Measurements from ENCODE around the gene PALLD.

Gene PALLD

DNA sequence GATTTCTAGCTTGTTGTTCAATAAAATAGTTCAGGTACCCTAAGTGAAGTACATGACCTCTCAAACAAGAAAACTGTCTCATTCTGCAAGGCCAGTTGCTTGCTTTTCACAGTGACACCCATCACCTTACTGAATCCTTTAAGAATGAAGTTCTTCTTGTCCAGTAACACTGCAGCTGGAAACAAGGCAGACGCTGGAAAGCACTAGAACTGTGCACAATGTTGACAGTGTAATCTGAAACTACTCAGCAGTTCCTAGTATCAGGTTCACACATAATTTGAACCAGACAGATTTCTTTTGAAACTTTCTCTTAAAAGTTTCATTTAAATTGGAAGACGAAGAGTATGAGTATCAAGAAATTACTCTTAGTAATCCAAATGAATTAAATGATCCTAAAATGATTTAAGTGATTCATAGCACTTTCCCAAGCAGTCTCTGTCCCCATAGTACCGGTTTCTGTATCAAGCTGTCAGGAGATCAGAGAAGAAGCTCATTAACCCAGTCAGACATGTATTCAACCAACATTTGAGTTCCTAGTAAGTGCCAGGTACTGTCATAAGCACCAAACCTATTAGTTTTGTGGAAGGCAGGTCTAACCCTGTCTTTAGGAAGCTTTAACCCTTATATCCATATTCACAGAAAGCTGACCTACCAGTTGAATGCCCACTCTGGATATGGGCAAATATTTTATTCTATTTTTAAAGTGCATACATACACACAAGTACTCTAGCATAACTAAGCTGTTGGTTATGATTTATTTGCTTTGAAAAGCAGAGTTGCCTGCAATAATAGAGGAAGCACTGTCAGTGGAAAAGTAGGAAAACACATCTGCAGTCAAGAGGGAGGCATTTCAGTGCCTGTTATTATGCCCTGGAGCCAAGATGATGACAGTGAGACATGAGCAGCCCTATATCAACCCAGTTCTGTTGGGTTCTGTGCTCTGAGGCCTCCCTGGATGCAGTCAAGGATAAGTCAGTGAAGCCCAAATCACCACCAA, 63.6 kb downstream of the PALLD start:
- DNase-seq (ENCODE audit: low spot score), result no peak

DNA sequence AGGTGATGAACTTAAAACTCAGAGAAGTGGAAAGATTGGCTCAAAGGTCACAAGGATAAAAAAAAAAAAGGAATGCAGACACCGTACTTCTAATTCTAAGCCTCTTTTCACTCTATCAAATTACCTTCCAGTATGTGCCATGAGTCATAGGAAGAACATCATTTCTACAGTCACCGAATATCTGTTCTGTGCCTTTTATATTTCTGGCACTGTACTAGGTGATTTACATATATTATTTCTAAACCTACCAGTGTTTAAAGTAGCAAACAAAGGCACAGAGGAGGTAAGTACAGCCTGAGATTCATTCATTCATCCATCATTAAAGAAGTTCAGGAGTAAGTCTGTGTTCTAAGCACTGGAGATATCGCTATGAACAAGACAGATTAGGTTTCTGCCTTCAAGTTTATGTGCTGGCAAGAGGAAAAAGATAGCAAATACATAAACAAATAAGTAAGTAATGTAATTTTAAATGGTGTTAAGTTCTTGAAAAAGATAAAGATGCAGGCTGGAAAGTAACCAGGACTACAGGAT, 65.3 kb downstream of the PALLD start:
- DNase-seq (ENCODE audit: low spot score), result no peak

DNA sequence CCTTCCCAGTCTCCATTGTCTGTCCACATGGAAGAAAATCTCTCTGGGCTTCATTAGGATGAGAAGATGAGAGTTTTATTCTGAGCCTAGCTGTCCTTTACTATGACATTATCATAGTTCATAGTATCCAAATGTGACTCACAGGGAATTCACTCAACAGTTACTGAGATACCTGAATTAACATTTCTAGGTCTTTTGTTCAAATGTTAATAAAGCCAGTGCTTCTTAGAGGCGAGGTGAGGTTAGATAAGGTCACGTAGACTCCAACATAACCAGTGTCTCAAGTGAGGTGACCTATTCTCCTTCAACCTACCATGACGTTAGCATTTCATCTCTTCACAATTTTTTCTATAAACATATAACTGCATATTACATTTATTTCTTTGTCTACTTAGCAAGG, 67.2 kb downstream of the PALLD start:
- DNase-seq (ENCODE audit: low spot score), result no peak

DNA sequence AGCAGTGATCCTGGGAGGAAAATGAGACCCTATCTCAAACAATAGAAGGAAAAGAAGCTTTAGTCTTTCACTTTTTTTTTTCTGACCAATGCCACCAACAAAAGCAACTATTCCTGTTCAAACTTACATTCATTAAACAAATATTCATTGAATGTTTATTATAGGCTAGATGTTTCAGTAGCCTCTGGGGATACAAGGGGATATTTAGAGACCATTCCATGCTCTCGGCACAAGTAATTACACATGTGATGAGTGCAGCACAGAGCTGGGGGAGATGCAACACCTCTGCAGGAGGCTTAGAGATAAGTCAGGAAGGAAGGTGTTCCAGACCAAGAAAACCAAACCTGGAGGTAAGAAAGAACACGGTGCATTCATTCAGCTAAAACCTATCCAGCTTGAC, 68.3 kb downstream of the PALLD start:
- no peak for DNase-seq (ENCODE audit: low spot score)

DNA sequence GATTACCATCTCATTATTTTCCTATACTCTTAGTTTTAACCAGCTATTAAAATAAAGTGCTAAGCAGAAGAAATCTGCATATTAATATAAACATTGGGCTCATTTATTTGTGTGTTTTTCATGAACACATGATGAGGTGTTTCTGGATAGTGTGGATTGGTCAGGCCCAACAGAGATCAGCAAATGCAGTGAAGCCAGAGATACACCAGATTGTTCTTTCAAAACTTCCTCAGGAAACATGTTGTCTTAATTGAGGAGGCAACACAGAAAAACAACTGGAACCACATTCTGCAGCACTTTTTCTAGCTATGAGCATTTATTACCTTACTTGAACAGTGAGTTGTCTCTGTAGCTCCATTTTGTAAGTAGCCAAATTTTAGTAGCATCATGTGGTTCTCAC, 69.9 kb downstream of the PALLD start:
- DNase-seq (ENCODE audit: low spot score), result no peak

DNA sequence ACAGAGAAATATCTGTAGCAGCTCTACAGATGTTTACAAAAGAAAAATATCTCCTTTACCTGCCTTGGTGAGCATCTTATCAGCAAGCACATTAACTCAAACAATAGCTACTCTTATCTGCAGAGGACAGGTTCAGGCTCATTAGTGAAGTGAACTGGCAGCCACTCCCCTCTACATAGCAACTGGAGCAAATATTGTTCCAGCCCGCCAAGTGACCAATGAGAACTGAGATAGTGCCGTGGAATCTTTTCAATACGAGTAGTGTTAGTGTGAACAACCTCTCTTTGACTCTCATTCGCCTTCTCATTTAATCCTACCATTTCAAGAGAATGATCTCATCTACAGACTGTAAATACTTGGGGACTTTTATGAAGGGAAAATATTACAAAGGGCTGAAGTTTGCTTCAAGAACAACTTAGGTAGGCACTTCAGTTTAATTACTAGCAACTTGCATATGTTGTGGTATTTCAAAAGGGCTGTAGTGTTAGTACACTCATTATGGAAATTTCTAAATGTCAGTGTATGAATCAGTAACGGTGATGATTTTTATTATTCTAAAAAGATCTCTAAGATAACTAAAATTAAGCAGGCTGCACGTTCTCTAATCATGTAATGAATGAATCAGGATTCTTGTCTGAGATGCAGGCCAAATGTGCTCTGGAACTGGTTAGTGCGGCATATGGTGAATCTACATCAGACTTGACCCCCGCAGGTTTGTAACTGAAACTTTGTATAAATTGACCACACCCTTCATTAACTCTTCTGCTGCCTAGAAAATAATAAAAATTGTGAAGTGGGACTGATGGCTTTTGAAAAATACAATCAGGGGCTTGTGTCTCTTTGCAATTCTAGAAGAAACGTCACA, 72.4 kb downstream of the PALLD start:
- no peak for DNase-seq (ENCODE audit: low spot score)

DNA sequence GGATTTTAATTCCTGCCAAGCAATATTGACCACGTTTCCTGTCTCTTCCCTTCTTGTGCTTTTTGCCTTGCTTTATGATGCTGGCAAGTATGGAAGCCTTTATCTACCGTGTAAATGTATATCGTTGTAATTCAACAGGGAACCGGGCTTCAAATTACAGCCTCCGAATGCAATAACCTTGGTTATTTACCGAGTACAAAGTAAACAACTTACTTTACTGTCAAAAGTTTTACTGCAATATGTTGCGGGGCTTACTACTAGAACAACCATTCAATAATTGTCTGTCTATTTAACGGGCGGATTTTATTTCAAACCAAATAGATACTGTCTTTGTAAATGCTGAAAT, 73.1 kb downstream of the PALLD start:
- no peak for DNase-seq (ENCODE audit: low spot score)

DNA sequence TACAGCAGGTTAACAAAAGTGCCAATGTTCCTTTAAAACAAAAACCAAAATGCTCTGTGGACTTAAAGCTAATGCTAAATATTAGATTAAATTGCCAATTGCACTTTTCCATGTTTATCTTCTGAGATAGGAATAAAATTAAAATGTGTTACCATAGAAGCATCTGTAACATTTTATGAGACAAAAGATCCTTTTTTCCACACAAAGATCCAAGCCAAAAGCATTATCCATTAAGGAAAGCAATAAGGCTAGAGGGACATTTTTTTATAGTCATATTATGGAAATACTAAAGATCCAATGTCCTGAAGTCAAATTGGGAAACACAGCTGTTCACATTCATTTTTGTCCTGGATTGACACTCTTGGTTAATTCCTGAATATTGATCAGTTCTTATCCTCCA, 73.6 kb downstream of the PALLD start:
- DNase-seq (ENCODE audit: low spot score), result no peak

DNA sequence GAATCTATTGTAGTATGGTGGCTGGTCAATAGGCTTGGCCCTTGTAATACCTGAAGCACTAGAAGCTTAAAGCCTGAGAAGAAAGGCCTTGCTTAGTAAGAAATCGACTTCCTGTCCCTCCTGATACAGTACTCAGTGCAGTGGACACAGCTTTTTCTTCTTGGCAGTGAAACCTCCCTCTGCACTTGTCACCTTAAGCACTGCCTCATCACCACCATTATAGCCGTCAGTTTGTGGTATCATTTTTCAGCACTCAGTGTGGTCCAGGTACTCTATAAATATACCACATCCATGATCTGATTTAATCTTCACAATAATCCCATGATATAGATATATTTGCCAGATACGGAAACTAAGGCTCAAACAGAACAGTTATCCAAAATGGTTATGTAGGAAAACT, 75.2 kb downstream of the PALLD start:
- no peak for DNase-seq (ENCODE audit: low spot score)

DNA sequence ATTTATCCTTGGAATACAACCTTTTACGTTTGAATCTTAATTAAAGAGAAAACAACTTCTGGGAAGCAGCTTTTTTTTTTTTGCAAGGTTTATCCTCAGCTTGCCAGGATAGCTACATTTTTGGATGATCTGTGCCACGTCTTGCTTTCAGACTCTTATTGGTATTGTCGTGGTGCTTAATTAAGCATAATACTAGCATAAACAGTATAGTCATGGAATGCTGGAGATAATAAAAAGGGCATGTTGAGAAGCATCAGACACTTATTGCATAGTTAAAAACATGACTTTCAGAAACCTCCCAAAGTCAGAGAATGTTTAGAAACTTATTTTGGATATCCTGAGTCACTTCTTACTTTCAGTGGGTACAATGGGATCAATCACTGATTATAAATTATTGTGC, 77.0 kb downstream of the PALLD start:
- DNase-seq (ENCODE audit: low spot score), result no peak

DNA sequence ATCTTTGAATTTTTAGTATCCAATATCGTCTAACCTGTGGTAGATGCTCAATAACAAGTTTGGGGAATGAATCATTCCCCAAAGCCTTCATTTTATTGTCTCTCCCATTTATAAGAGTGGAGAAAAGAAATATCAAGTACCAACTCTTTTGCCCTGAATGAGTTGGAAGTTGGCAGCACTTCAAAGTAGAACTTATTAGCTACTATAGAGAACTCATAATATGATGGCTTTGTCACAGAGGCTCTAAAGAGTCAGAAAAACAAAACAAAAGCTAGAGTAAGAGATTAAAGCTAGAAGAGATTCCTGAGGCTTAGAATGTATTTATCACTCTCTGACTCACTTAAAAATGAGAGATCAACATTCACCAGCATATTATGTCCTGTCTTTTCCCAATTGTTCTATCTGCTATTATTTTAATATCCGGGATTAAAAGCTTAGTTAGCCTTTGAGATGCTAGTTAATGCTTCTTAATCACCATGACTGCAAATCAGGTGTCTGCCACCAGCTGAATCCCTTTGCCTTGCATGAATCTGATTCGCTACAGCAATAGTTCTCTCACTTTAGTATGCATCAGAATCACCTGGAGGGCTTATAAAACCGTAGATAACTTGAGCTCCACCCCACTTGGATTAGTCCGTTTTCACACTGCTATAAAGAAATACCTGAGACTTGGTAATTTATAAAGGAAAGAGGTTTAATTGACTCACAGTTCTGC, 77.9 kb downstream of the PALLD start:
- DNase-seq (ENCODE audit: low spot score), result no peak

DNA sequence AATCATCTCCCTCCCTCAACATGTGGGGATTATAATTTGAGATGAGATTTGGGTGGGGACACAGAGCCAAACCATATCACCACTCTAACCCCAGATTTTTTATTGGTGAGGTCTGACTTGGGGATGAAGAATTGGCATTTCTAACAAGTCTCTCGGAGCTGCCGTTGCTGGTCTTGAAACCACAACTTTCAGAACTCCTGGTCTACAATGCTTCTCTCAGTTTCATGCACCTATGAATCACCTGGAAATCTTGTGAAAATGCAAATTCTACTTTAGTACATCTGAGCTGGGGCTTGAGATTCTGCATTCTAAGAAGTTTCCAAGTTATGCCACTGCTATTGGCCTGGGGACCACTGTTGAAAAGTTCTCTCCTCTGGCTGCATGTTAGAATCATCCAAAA, 78.6 kb downstream of the PALLD start:
- DNase-seq (ENCODE audit: low spot score), result no peak

DNA sequence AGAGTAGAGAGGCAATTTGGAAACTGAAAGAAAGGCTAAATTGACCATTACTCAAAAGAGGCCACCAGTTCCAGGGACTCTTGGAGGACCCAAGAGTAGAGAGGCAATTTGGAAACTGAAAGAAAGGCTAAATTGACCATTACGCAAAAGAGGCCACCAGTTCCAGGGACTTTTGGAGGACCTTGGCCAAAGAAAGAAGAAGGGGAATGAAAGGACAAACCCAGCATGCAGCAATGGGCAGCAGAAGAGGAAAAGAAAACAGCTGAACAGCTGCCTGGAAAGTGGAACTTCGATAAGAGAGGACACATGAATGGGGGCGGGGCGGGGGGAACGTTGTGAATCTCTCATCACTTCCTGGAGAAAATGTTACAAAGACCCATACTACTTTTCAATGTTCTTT, 80.8 kb downstream of the PALLD start:
- no peak for DNase-seq (ENCODE audit: low spot score)

DNA sequence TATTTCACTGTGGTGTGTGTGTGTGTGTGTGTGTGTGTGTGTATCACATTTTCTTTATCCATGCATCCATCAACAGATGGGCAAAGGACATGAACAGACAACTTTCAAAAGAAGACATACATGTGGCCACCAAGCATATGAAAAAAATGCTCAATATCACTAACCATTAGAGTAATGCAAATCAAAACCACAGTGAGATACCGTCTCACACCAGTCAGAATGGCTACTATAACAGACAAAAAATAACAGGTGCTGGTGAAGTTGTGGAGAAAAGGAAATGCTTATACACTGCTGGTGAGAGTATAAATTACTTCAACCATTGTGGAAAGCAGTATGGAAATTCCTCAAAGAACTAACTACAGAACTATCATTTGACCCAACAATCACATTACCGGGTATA, 83.4 kb downstream of the PALLD start:
- no peak for DNase-seq (ENCODE audit: low spot score)

DNA sequence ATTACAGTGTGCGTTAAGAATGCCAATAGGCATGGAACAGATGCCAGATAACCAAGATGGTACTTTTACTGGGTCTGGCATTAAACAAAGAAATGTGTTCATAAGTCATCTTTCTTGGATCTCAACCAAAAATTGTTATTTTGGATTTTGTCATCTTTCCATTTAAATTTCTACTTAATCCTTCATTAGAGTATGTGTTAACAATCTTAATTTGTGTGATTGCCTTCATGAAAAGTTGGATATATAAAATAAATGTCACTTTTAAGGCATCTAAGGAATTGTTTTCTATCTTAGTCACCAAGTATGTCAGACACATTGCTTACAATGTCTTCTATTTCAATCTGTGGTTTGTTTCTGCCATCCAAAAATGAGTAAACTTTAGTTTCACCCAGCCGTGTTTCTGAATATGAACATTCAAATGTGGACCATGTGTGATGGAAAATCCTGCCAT, 87.5 kb downstream of the PALLD start:
- DNase-seq (ENCODE audit: low spot score), result no peak

DNA sequence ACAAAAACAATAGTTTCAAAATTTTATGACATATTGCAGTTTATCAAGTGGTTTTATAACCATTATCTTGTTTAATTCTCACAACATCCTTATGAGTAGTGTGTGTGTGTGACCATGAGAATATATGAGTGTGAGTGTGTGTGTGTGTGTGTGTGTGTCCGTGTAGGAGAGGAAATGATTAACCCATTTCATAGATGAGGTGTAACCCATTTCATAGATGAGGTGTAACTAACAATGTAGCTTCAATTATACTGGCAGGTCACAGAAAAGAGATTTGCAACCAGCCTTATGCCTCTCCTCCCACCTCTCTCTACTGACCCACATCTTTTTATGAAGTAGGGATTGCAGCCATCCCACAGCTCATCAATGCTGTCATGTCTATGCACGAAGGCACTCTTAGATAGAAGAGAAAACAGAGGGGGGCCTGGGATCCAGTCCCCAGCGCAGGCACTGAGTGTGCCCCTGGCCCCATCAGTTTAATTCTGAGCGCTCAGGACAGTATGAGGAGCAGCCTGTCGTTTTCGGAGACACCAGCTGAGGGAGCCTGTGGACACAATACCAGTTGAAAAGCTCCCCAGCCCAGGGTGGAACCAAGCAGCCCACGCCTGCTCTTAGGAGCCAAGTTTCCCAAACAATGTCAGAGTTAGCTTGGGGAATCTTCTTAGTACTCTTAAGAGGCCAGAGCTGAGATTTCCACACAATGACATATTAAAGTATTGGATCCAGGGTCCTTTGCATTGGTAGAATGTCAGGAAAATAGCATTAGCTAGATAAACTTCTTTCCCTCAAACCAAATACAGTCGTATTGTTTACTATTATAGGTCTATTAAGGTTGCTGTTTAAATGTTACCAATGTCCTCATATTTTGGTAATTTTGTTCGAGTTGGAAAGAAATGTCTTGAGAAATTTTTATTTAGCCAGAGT, 88.6 kb downstream of the PALLD start:
- peak; percentile 30 for DNase-seq (ENCODE audit: low spot score)

DNA sequence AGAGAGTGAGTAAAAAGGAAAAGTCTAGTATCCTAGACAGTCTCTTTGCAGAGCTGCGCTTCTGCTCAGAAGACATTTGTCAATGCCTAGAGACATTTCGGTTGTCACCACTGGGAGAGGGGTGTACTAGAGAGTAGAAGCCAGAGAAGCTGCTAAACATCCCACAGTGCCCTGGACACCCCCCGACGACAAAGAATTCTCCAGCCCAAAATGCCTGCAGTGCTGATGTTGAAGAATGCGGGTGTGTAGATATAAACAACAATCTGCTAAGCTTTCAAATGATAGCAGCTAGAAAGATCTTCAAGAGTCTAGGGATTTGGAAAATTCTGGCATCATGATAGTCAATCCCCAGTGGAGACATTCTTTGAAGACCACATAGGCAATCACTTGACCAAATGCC, 90.1 kb downstream of the PALLD start:
- no peak for DNase-seq (ENCODE audit: low spot score)

DNA sequence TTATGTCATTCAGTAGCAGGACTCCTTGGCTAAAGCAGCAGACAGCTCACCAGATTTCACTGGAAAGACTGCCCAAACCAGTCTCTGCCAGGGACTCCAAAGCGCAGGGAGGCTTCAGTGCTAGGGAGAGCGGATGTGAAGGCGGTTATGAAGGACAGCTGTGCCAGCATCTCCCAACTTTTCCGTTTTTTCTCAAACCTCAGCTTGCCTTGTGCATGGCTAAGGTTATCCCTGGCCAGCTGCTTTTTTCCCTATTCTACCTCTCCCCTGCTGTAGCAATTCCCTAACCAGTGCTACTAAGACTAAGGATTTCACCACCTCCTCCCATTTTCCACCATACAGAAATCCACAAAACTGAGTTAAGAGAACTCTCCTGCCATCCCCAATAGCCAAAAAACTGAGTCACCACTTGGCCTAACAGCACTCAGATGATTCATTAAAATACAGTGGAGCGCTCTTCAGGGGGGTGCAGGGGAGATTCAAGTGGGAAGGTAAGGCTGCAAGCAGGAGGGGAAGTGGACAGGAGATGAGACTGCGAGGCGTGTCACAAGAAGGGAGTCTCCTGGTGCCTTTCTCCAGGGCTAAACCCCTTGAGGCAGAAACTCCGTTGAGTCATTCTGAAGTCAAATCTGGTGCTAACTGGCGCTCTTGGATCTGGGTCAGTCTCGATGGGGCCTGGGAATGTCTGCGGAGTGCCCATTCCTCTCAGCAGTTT, 90.7 kb downstream of the PALLD start:
- no peak for DNase-seq (ENCODE audit: low spot score)

DNA sequence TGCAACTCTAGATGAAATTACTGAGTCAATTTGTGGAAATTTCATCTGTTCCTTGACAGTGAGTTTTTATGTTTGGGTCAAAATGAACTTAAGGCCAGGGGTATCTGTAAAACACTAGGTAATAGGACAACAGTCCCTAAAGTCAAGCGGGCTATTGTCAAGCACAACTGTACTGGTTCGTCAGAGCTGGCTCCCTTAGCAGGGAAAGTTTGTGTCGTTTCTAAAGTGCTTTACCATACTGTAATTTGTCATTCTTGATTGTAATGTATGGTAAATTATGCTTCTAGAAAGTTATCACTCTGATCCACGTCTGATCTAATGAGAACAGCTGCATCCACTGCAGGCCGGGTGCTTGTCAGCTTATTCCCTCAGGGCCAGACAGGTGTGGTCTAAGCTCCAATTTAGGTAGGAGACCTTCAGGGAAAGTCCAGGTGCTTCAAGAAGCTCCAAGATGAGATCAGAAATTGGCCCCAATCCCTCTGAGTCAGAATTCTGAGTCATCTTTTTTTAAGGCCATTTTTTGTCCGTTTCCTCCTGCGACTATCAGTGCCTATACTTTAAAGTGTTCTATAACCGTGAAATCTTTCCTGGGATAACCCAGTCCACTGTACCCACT, 92.2 kb downstream of the PALLD start:
- no peak for DNase-seq (ENCODE audit: low spot score)

DNA sequence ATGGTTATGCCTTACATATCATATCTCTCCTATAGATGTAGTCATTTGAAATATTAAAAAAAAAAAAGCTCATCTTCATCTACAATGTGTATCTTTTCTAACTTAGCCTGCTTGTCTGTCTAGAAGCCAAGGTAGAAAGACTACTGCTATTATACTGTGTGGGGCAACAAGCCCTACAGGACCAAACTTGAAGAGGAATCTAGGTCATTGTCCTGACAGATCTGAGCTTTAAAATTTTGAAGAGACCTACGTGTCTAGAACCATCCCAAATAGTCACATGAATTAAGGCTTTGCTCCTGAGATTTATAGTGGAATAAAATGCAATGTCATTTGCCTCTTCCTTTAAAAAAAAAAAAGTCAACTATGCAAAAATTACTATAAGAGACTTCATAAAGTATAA, 95.8 kb downstream of the PALLD start:
- no peak for DNase-seq (ENCODE audit: low spot score)
